HEK293 (cell line): ENCODE results near the gene MEI1.

Source experiments
- OSR2 ChIP-seq: fragments of 450-650 bp; formaldehyde crosslinking; IDR thresholded peaks from 2 replicates; pipeline ENCODE4 v1.5.1; 2016; ENCODE audit warnings: missing biosample characterization, missing genetic modification characterization
- TF ChIP-seq, protein P1 (sequence below): fragments of 450-650 bp; formaldehyde crosslinking; IDR thresholded peaks from 2 replicates; pipeline ENCODE4 v1.5.1; 2016; ENCODE audit warnings: missing biosample characterization, missing genetic modification characterization

- no peak for TF ChIP-seq OSR2 (tag by site-specific recombination)
- TF ChIP-seq, protein P1, sequence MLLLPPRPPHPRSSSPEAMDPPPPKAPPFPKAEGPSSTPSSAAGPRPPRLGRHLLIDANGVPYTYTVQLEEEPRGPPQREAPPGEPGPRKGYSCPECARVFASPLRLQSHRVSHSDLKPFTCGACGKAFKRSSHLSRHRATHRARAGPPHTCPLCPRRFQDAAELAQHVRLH (tag by site-specific recombination), result no peak
Measured at GRCh38 chr22:41672780-41673509, 26.4 kb upstream of the MEI1 start.
